Left lung (tissue), 10 donors: ENCODE results near the gene HLA-DPA1. TPM values are rescaled to one million over a fixed set of nuclear protein-coding genes. Genes with fewer than 3 reads are reported as not detected.

ENCODE experiments used
- ATAC-seq: fragments of 200-7000 bp; cut with Tn5 transposase; one replicate; pipeline ENCODE4 v1.9.1; 2020; ENCODE audit warnings: moderate library complexity
- DNase-seq, 4 donors: peaks; one replicate each; pipeline ENCODE4 v3.0.0-alpha.2; 2013 to 2020
- H3K27ac ChIP-seq, 2 donors: fragments of 200-600 bp; sonication (generic) in 1 of 2; one replicate each; pipeline versions ENCODE4 v1.5.0 to v1.8.0; 2020 to 2021
- H3K27me3 ChIP-seq, 2 donors: fragments of 200-600 bp; sonication (generic) in 1 of 2; one replicate each; pipeline versions ENCODE4 v1.5.0 to v1.8.0; 2020 to 2021
- H3K36me3 ChIP-seq, 2 donors: fragments of 200-600 bp; sonication (generic) in 1 of 2; one replicate each; pipeline versions ENCODE4 v1.5.0 to v1.8.0; 2020 to 2021
- H3K4me1 ChIP-seq, 2 donors: fragments of 200-600 bp; one replicate each; pipeline ENCODE4 v1.8.0; 2021
- H3K4me3 ChIP-seq, 2 donors: fragments of 200-600 bp; sonication (generic) in 1 of 2; one replicate each; pipeline versions ENCODE4 v1.5.0 to v1.8.0; 2020 to 2021; ENCODE audit warnings: mild to moderate bottlenecking in 1 of 2
- H3K9me3 ChIP-seq, 2 donors: fragments of 200-600 bp; sonication (generic) in 1 of 2; one replicate each; pipeline versions ENCODE4 v1.5.0 to v1.8.0; 2020 to 2021
- CTCF ChIP-seq, 2 donors: fragments of 200-600 bp; sonication (generic) in 1 of 2; IDR thresholded peaks; one replicate each; pipeline versions ENCODE4 v1.5.0 to v1.8.0; 2021; ENCODE audit warnings: antibody characterized with exemption in 2 of 2
- intact Hi-C, 2 donors: fragments of 100-400 bp; cut with DNase I; formaldehyde crosslinking; loops; one replicate each; pipeline versions ENCODE4 v1.11.2 to v1.14.2; 2022
- polyA plus RNA-seq, 6 donors: library from polyadenylated mRNA; unstranded; fragments of 120-200 nt; gene quantifications; one replicate each; pipeline ENCODE4 v1.2.1, GENCODE V29; 2013; ENCODE audit not compliant: insufficient read length in 6 of 6
- total RNA-seq, 2 donors: library from RNA; stranded (reverse); fragmentation: NEBNext Ultra II Directional; extraction: Animal tissue kit (Norgen Biotek cat#: 25700); gene quantifications; one replicate each; pipeline ENCODE4 v1.2.1, GENCODE V29; 2021
- donor health status: DM: no; HTN: yes; CAD: no.
- donor health status: DM: no; HTN: no; CAD: no.

The HLA-DPA1 gene
- total and polyA plus RNA-seq, 8 donors, result 14.9 to 476 (median 38.9) TPM

GRCh38 chr6:33081098-33081824, 7.8 kb upstream of the HLA-DPA1 start:
- intact Hi-C loops, result no loop called here
- peak overlapping the region; percentile 19 to 38 for H3K4me3 ChIP-seq
- peak in 1 of 4 donors; percentile 9 for DNase-seq
- no peaks in the 10 kb centered on the region for H3K27me3 ChIP-seq
- peaks cover 0 to 23% of the 10 kb centered on the region in 2 donors for H3K36me3 ChIP-seq
- no peak for ATAC-seq
- peak overlapping the region; percentile 54 to 81 for H3K27ac ChIP-seq
- H3K4me1 ChIP-seq, result peaks cover 0 to 29% of the 10 kb centered on the region in 2 donors
- no peak for TF ChIP-seq CTCF (IDR thresholded peaks at IDR 0.05)
- no peaks in the 10 kb centered on the region for H3K9me3 ChIP-seq

DNA sequence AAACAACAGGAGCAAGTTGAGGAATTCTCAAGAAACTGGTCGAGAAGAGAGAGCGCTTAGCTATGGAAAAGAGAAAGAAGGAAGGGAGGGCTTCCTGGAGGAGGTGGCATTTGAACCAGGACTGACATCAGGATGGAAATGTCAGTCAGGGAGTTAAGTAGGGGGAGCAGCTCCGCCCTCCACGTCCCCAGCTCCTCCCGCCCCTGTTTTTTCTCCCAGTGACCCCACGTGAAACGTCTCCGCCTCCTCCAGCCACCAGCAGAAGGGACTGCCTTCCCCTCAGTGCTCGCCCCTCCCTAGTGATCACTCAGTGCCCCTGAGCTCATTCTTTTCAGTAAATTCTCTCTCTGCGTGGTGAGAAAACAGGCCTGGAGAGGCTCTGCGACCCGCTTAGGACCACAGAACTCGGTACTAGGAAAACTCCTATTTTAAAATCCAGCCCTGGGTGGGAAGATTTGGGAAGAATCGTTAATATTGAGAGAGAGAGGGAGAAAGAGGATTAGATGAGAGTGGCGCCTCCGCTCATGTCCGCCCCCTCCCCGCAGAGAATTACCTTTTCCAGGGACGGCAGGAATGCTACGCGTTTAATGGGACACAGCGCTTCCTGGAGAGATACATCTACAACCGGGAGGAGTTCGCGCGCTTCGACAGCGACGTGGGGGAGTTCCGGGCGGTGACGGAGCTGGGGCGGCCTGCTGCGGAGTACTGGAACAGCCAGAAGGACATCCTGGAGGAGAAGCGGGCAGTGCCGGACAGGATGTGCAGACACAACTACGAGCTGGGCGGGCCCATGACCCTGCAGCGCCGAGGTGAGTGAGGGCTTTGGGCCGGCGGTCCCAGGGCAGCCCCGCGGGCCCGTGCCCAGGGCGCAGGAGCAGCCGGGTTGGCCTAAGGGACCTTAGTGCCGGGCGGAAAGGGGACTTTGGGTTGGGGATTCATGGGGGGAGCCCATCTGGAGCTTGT, 7.0 kb upstream of the HLA-DPA1 start:
- peaks cover 0 to 36% of the 10 kb centered on the region in 2 donors for H3K4me1 ChIP-seq
- no peaks in the 10 kb centered on the region for H3K9me3 ChIP-seq
- peak overlapping the region; percentile 19 to 38 for H3K4me3 ChIP-seq
- H3K27me3 ChIP-seq, result no peaks in the 10 kb centered on the region
- intact Hi-C loops, result no loop called here
- H3K27ac ChIP-seq, result peak overlapping the region; percentile 54 to 81
- ATAC-seq, result peak; percentile 37
- peaks cover 0 to 14% of the 10 kb centered on the region in 2 donors for H3K36me3 ChIP-seq
- peak; percentile 52 to 82 (median 68) for DNase-seq
- TF ChIP-seq CTCF (IDR thresholded peaks at IDR 0.05), result no peak

- Histone ChIP-seq H3K4me3 (peak overlapping the region in 1 of 2 donors; percentile 38), H3K4me1 (peaks cover 0 to 42% of the 10 kb centered on the region in 2 donors), H3K27ac (peak overlapping the region in 1 of 2 donors; percentile 81), H3K36me3 (peaks cover 0 to 6% of the 10 kb centered on the region in 2 donors), H3K9me3 (no peaks in the 10 kb centered on the region), H3K27me3 (no peaks in the 10 kb centered on the region)
- DNase-seq (no peak), ATAC-seq (no peak)
- no peak for TF ChIP-seq CTCF (IDR thresholded peaks at IDR 0.05)
- intact Hi-C loops, result loop anchor here in 1 of 2 donors (5.0 kb wide), 1 partner anchor 62 kb away; no protein-coding TSS in a partner anchor
These were observed 6.1 kb upstream of the HLA-DPA1 start for GRCh38 chr6:33079580-33079979.

DNA sequence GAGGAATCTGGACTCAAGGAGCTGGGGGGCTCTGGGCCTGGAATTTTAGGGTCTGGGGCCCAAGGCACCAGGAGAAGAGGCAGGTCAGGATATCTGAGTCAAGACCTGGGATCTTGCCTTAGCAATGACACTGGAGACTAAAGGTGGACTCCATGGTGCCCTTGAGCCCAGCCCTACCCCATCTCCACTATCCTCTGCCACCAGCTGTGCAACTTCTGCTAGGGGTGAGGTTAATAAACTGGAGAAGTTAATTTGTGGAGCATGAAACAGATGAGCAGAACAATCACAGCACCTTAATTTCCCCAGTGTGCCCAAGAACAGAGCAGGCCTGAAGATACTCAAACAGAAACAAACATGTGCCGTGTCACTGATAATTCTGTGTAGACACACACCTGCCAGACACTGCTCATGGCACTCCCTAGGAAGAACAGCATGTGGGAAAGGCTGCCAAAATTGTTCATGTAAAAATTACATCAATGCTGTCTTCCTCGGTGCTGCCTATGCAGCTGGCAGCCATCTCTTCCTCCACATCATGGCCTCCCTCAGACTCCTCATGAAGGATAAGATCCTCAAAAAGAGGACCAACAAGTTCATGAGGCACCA, 5.6 kb upstream of the HLA-DPA1 start:
- Histone ChIP-seq H3K4me3 (no peak overlapping the region), H3K36me3 (peaks cover 0 to under 1% of the 10 kb centered on the region in 2 donors), H3K27ac (no peak overlapping the region), H3K9me3 (no peaks in the 10 kb centered on the region), H3K27me3 (no peaks in the 10 kb centered on the region), H3K4me1 (peaks cover 0 to 42% of the 10 kb centered on the region in 2 donors)
- no peak for TF ChIP-seq CTCF (IDR thresholded peaks at IDR 0.05)
- ATAC-seq (no peak), DNase-seq (no peak)
- intact Hi-C loops, result loop anchor here in 1 of 2 donors (5.0 kb wide), 1 partner anchor 62 kb away; no protein-coding TSS in a partner anchor
